Transverse colon (tissue), 4 donors: ENCODE measurements around the gene TNFRSF12A. TPM values are rescaled to one million over a fixed set of nuclear protein-coding genes. Genes with fewer than 3 reads are reported as not detected.

Experiments used
- DNase-seq: peaks from one replicate; pipeline ENCODE4 v3.0.0-alpha.2; 2019
- H3K27ac ChIP-seq, 4 donors: fragments of 200-600 bp; sonication (generic); 2 replicates each; pipeline ENCODE4 v1.5.1; 2016 to 2018; ENCODE audit warnings: inconsistent platforms in 4 of 4
- H3K27me3 ChIP-seq: fragments of 200-600 bp; sonication (generic); 2 replicates; pipeline ENCODE4 v1.5.1; 2017; ENCODE audit warnings: inconsistent platforms
- H3K36me3 ChIP-seq, 4 donors: fragments of 200-600 bp; sonication (generic); 2 replicates each; pipeline ENCODE4 v1.5.1; 2017 to 2019; ENCODE audit warnings: inconsistent platforms in 4 of 4
- H3K4me1 ChIP-seq, 4 donors: fragments of 200-600 bp; sonication (generic); 2 replicates each; pipeline ENCODE4 v1.5.1; 2017 to 2020; ENCODE audit warnings: inconsistent platforms in 4 of 4
- H3K4me3 ChIP-seq, 4 donors: fragments of 200-600 bp; sonication (generic); 1 replicate in 1 of 4; 2 replicates in 3 of 4; pipeline versions ENCODE4 v1.5.1 to v1.6.1; 2017 to 2019; ENCODE audit warnings: inconsistent platforms in 4 of 4
- H3K9me3 ChIP-seq, 2 donors: fragments of 200-600 bp; sonication (generic); 2 replicates each; pipeline ENCODE4 v1.5.1; 2017 to 2019; ENCODE audit warnings: inconsistent platforms in 2 of 2
- EP300 ChIP-seq: sonication (generic); formaldehyde crosslinking; IDR thresholded peaks from one replicate; pipeline ENCODE4 v1.6.1; 2017; ENCODE audit warnings: antibody characterized with exemption, low read depth
- POLR2A ChIP-seq: fragments of 450-650 bp; IDR thresholded peaks from one replicate; pipeline ENCODE4 v1.6.1; 2016; ENCODE audit warnings: antibody characterized with exemption, mild to moderate bottlenecking, moderate library complexity
- POLR2AphosphoS5 ChIP-seq, 3 donors: sonication (generic); formaldehyde crosslinking; IDR thresholded peaks; one replicate each; pipeline ENCODE4 v1.6.1; 2016; ENCODE audit warnings: antibody characterized with exemption in 3 of 3
- WGBS, 2 donors: methylation state at CpG; one replicate each; pipeline ENCODE4 v1.1.5; 2018; ENCODE audit warnings: low coverage in 1 of 2; 5-methylcytosine and 5-hydroxymethylcytosine counted together
- in situ Hi-C, 4 donors: fragments of 200-750 bp; cut with MboI; loops; one replicate each; pipeline versions ENCODE4 v1.15.0 to v1.15.1; 2017; ENCODE audit warnings: low sequenced_read_pairs in 3 of 4, low pct_ligation_motif_present in 1 of 4, low pct_unique_long_range_greater_than_20kb in 1 of 4
- intact Hi-C: fragments of 100-400 bp; cut with DNase I; formaldehyde crosslinking; loops from one replicate; pipeline ENCODE4 v1.15.1; 2023; ENCODE audit warnings: low total_unique reads
- total RNA-seq, 4 donors: library from RNA; depleted of rRNA; stranded (reverse); fragments of >200 nt; gene quantifications; one replicate each; pipeline ENCODE4 v1.1.0, GENCODE V29; 2016
- TF ChIP-seq, protein P1 (sequence below), 5 experiments: fragments of 200-600 bp in 3 of 5; fragments of 450-650 bp in 2 of 5; sonication (generic) in 3 of 5; IDR thresholded peaks; 1 replicate in 2 of 5; 2 replicates in 3 of 5; pipeline ENCODE4 v1.5.1; 2016 to 2017; ENCODE audit warnings: antibody characterized with exemption in 5 of 5, inconsistent platforms in 3 of 5, mild to moderate bottlenecking in 2 of 5, moderate library complexity in 1 of 5

Gene TNFRSF12A
- total RNA-seq, 4 donors from 2014 or later = 13.3 to 50.5 (median 19.9) TPM

DNA sequence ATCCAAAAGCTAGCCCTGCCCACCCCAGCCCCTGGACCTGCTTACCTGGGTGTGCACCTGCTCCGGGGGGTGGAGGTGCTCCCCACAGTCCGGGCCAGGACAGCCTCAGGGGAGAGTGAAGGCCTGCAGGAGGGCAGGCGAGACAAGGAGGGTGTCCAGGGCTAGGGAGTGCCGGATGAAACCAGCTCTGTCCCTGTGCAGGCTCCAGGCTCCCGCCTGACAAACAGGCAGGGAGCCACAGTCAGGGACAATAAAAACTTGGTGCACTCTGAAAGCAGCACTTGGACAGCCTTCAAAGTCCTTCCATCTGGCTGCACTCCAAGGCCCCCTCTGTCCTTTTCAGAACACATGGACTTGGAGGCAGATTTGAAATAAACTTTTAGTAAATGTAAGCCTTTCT, 47.1 kb upstream of the TNFRSF12A start:
- TF ChIP-seq, protein P1, sequence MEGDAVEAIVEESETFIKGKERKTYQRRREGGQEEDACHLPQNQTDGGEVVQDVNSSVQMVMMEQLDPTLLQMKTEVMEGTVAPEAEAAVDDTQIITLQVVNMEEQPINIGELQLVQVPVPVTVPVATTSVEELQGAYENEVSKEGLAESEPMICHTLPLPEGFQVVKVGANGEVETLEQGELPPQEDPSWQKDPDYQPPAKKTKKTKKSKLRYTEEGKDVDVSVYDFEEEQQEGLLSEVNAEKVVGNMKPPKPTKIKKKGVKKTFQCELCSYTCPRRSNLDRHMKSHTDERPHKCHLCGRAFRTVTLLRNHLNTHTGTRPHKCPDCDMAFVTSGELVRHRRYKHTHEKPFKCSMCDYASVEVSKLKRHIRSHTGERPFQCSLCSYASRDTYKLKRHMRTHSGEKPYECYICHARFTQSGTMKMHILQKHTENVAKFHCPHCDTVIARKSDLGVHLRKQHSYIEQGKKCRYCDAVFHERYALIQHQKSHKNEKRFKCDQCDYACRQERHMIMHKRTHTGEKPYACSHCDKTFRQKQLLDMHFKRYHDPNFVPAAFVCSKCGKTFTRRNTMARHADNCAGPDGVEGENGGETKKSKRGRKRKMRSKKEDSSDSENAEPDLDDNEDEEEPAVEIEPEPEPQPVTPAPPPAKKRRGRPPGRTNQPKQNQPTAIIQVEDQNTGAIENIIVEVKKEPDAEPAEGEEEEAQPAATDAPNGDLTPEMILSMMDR (IDR thresholded peaks at IDR 0.05) = no peak
- TF ChIP-seq POLR2A (no peak), EP300 (no peak), POLR2AphosphoS5 (IDR thresholded peaks at IDR 0.05) (no peak)
- DNase-seq = no peak
- Histone ChIP-seq H3K27ac (no peak overlapping the region), H3K27me3 (peaks cover 7% of the 10 kb centered on the region), H3K4me3 (no peak overlapping the region), H3K4me1 (peaks cover 12 to 28% (median 23%) of the 10 kb centered on the region in 4 donors), H3K9me3 (no peaks in the 10 kb centered on the region), H3K36me3 (no peaks in the 10 kb centered on the region)
- 55% methylated on average over 5 of the region's 5 CpGs; no CpG with 5 or more reads in 1 of the 2 donors for WGBS, 2 donors
- intact Hi-C loops = no loop called here
- in situ Hi-C loops = no loop called here

DNA sequence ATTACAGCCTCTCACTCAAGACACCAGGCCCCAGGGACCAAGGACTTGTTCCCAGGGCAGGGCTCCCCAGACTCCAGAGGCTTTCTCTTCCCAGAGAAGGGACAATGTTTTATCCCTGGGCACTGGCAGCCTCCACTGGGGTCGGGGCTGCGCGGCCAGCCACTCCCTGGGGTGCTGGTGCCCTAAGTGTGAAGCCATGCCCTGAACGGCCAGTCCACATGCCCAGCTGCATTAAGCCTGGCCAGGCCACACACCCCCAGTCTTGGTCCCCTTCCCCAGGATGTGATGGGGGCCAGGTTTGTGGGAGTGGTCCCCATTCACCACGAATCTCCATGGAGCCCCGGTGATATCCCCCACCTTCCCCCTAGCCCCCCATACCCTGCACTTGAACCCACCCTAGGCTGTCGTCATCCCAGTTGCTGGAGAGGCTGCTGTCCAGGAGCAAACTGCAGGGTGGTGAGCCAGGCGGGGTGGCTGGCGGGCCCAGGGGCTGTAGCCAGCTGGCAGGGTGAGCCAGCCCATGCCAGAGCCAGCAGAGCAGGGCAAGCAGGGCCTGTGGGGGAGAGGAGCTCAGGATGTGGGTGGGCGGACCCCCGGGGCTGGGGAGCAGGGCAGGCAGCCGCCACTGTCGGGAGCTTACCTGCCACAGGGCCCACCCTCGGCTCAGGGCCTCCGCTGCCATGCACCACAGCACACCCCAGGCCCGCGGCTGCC, 46.4 kb upstream of the TNFRSF12A start:
- WGBS, 2 donors = 71% methylated on average over 9 of the region's 17 CpGs; no CpG with 5 or more reads in 1 of the 2 donors
- no peak for DNase-seq
- Histone ChIP-seq H3K36me3 (no peaks in the 10 kb centered on the region), H3K27me3 (peaks cover under 1% of the 10 kb centered on the region), H3K4me3 (no peak overlapping the region), H3K9me3 (no peaks in the 10 kb centered on the region), H3K4me1 (peaks cover 6 to 22% (median 17%) of the 10 kb centered on the region in 4 donors), H3K27ac (no peak overlapping the region)
- intact Hi-C loops (no loop called here), in situ Hi-C loops (no loop called here)
- TF ChIP-seq POLR2A (no peak), EP300 (no peak), POLR2AphosphoS5 (IDR thresholded peaks at IDR 0.05) (no peak)
- TF ChIP-seq, protein P1 (IDR thresholded peaks at IDR 0.05) = no peak

DNA sequence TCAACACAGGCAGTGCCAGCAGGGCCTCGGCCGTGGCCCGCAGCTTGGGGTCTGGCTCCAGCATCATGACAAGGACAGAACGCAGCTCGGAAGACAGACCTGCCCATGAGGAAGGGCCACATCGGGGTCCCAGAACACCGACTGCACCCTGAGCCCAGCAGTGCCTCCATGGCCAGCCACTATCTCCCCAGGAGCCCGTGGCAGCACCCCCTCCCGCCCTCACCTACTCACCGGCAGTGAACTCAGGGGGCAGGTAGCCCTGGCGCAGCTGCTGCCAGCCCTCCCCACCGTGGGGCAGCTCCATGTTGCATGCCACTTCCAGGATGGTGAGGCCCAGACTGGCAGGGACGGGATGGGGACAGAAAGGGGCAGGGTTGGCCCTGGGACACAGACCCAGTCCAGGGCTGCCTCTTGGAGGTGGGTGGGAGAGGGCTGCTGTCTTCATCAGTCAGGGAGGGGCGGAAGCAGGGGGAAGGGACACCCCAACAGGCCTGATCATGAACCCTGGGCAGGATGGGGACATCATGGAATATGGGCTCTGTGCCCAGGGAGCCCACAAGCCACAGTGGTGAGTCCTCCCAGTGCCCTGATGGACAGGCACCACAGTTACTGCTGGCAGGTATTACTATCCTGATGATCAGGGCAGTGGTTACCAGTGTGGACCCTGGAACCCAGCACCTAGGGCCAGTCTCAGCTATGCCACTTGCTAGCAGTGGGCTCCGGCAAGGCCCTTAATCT, 45.7 kb upstream of the TNFRSF12A start:
- DNase-seq = no peak
- H3K4me3 ChIP-seq = no peak overlapping the region
- 95% methylated on average over 9 of the region's 15 CpGs; no CpG with 5 or more reads in 1 of the 2 donors for WGBS, 2 donors
- intact Hi-C loops = no loop called here
- peaks cover 6 to 25% (median 17%) of the 10 kb centered on the region in 4 donors for H3K4me1 ChIP-seq
- H3K36me3 ChIP-seq = no peaks in the 10 kb centered on the region
- TF ChIP-seq, protein P1 (IDR thresholded peaks at IDR 0.05) = no peak
- TF ChIP-seq POLR2A = no peak
- TF ChIP-seq POLR2AphosphoS5 (IDR thresholded peaks at IDR 0.05) = no peak
- TF ChIP-seq EP300 = no peak
- H3K9me3 ChIP-seq = no peaks in the 10 kb centered on the region
- H3K27ac ChIP-seq = no peak overlapping the region
- peaks cover 5% of the 10 kb centered on the region for H3K27me3 ChIP-seq
- in situ Hi-C loops = no loop called here

DNA sequence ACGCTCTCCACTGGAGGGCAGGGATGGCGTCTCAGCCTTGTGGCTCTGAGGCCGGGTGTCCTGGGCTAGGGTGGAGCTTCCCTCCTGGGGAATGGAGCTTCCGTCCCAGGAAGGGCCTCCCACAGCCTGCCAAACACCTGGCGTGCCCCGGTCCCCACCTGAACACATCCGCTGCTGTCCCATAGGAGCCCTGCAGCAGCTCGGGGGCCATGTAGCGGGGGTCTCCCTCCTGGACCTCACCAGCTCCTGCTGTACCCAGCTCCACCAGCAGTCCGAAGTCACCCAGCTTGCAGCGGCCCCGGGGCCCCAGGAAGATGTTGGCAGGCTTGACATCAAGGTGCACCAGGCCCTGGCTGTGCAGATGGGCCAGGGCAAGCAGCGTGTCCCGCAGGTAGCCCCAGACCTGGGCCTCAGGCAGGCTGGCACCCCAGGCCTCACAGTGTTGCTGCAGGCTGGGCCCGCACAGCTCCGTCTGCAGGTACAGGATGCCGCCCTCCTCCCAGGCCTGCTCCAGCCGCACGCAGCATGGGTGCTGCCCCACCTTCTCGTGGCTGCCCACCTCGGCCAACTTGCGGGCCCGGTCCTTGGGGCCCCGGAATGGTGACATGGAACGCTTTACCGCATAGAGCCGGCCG, 44.9 kb upstream of the TNFRSF12A start:
- no peak for DNase-seq
- H3K4me1 ChIP-seq = peaks cover 5 to 25% (median 16%) of the 10 kb centered on the region in 4 donors
- WGBS, 2 donors = 94% methylated on average over 25 of the region's 28 CpGs; no CpG with 5 or more reads in 1 of the 2 donors
- intact Hi-C loops (no loop called here), in situ Hi-C loops (no loop called here)
- H3K9me3 ChIP-seq = no peaks in the 10 kb centered on the region
- no peaks in the 10 kb centered on the region for H3K36me3 ChIP-seq
- H3K4me3 ChIP-seq = no peak overlapping the region
- TF ChIP-seq POLR2A (no peak), POLR2AphosphoS5 (IDR thresholded peaks at IDR 0.05) (no peak), EP300 (no peak)
- TF ChIP-seq, protein P1 (IDR thresholded peaks at IDR 0.05) = no peak
- no peak overlapping the region for H3K27ac ChIP-seq
- H3K27me3 ChIP-seq = peaks cover 8% of the 10 kb centered on the region
